Epidermal melanocyte (primary cell): Measurements from ENCODE around the gene UNC119B.
A peak's percentile ranks its signal among the peaks of the same experiment; 100 is the strongest.

Experiments
- DNase-seq: peaks from one replicate; pipeline ENCODE4 v3.0.0; 2011; ENCODE audit warnings: low spot score; ENCODE audit not compliant: insufficient read length

Gene UNC119B

GRCh38 chr12:120687578-120688289, 22.5 kb upstream of the UNC119B start:
- DNase-seq = no peak

GRCh38 chr12:120688527-120689071, 21.7 kb upstream of the UNC119B start:
- DNase-seq = no peak

- DNase-seq = no peak
Observed at GRCh38 chr12:120689397-120690082, 20.7 kb upstream of the UNC119B start.

GRCh38 chr12:120690083-120690450, 20.2 kb upstream of the UNC119B start:
- DNase-seq = no peak

GRCh38 chr12:120690978-120691377, 19.3 kb upstream of the UNC119B start:
- DNase-seq = no peak

- DNase-seq = no peak
Observed at GRCh38 chr12:120692524-120693033, 17.7 kb upstream of the UNC119B start.

- no peak for DNase-seq
Observed at GRCh38 chr12:120693848-120694247, 16.4 kb upstream of the UNC119B start.

GRCh38 chr12:120696626-120697025, 13.6 kb upstream of the UNC119B start:
- DNase-seq = no peak

- no peak for DNase-seq
Observed at GRCh38 chr12:120697344-120697743, 12.9 kb upstream of the UNC119B start.

- no peak for DNase-seq
Observed at GRCh38 chr12:120698665-120699064, 11.6 kb upstream of the UNC119B start.

GRCh38 chr12:120699553-120699952, 10.7 kb upstream of the UNC119B start:
- no peak for DNase-seq

GRCh38 chr12:120700886-120701285, 9.4 kb upstream of the UNC119B start:
- DNase-seq = no peak

GRCh38 chr12:120702637-120703036, 7.6 kb upstream of the UNC119B start:
- DNase-seq = no peak

- DNase-seq = no peak
Observed at GRCh38 chr12:120703311-120703942, 6.8 kb upstream of the UNC119B start.

- no peak for DNase-seq
Observed at GRCh38 chr12:120705618-120706017, 4.6 kb upstream of the UNC119B start.

GRCh38 chr12:120706029-120706428, 4.2 kb upstream of the UNC119B start:
- no peak for DNase-seq

GRCh38 chr12:120708651-120709050, 1.6 kb upstream of the UNC119B start:
- no peak for DNase-seq

GRCh38 chr12:120710805-120711296, 593 bp downstream of the UNC119B start:
- no peak for DNase-seq

- DNase-seq = no peak
Observed at GRCh38 chr12:120711411-120711810, 1.2 kb downstream of the UNC119B start.

- no peak for DNase-seq
Observed at GRCh38 chr12:120712610-120713009, 2.4 kb downstream of the UNC119B start.

GRCh38 chr12:120713861-120714482, 3.7 kb downstream of the UNC119B start:
- DNase-seq = peak; percentile 89
